Urinary bladder (tissue), 4 donors: ENCODE measurements around the gene MYO7A. TPM values are rescaled to one million over a fixed set of nuclear protein-coding genes. Genes with fewer than 3 reads are reported as not detected.

Source experiments
- DNase-seq: peaks from one replicate; pipeline ENCODE4 v3.0.0-alpha.2; 2015; ENCODE audit errors: extremely low spot score
- H3K27ac ChIP-seq: one replicate; pipeline ENCODE4 v1.5.1; 2013; ENCODE audit warnings: low read depth, mild to moderate bottlenecking, moderate library complexity
- H3K36me3 ChIP-seq: one replicate; pipeline ENCODE4 v1.6.1; 2013; ENCODE audit warnings: mild to moderate bottlenecking, moderate library complexity; ENCODE audit not compliant: insufficient read depth
- H3K4me1 ChIP-seq: one replicate; pipeline ENCODE4 v1.6.1; 2013; ENCODE audit warnings: mild to moderate bottlenecking, moderate library complexity; ENCODE audit not compliant: insufficient read depth
- H3K4me3 ChIP-seq: one replicate; pipeline ENCODE4 v1.5.1; 2013; ENCODE audit warnings: low read depth, low read length
- WGBS: extraction: QIAGEN DNeasy Blood & Tissue Kit; methylation state at CpG from one replicate; pipeline ENCODE4 v1.1.7; 2013; 5-methylcytosine and 5-hydroxymethylcytosine counted together
- polyA plus RNA-seq: library from polyadenylated mRNA; stranded (reverse); fragments of 200-250 nt; gene quantifications from one replicate; pipeline ENCODE4 v1.2.3, GENCODE V29; 2013
- total RNA-seq: library from RNA; depleted of rRNA; stranded (reverse); fragments of >200 nt; gene quantifications from one replicate; pipeline ENCODE4 v1.2.3, GENCODE V29; 2014
- donor health status: healthy with polysubstance abuse.
- donor health status: healthy.

The MYO7A gene
- total and polyA plus RNA-seq, 2 donors, result 4.2 to 4.7 TPM

GRCh38 chr11:77111946-77112345 lies 16.1 kb upstream of the MYO7A start:
- H3K27ac ChIP-seq, result no peak overlapping the region
- no peaks in the 10 kb centered on the region for H3K4me1 ChIP-seq
- no peaks in the 10 kb centered on the region for H3K36me3 ChIP-seq
- whole genome bisulfite sequencing, result 97% methylated on average over 6 of the region's 6 CpGs
- DNase-seq, result no peak
- no peak overlapping the region for H3K4me3 ChIP-seq

DNA sequence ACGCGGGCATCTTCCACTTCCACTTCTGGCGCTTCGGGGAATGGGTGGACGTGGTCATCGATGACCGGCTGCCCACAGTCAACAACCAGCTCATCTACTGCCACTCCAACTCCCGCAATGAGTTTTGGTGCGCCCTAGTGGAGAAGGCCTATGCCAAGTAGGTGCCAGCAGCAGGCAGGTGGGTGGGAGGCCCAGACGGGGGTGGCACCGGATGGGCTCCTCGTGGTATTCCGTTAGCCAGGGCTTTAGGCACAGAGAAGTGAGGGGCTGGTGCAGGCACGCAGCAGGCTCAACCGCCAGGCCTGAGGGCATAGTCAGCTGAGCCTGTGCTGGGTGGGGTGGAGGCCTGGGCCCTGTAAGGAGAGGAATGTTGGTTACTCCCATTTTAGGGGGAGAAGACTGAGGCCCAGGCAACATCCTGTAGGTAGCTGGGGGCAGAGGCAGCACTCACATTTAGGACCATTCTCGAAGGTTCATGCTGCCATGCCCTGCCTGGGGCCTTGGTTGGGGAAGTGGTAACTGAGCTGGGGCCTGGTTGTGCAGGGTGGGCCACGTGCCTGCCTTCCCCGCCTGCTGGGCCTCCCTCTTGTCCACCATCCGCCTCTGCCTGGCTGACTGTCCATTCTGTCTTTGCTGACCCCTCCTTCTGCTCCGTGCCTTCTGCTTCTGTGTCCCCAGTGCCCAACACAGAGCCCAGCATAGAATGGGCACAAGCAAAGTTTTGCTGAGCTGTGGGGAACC lies 15.2 kb upstream of the MYO7A start:
- no peaks in the 10 kb centered on the region for H3K4me1 ChIP-seq
- WGBS, result 96% methylated on average over 20 of the region's 20 CpGs
- no peak for DNase-seq
- H3K4me3 ChIP-seq, result no peak overlapping the region
- H3K27ac ChIP-seq, result no peak overlapping the region
- no peaks in the 10 kb centered on the region for H3K36me3 ChIP-seq

GRCh38 chr11:77113382-77114088 lies 14.5 kb upstream of the MYO7A start:
- H3K27ac ChIP-seq, result no peak overlapping the region
- H3K4me3 ChIP-seq, result no peak overlapping the region
- 74% methylated on average over 8 of the region's 8 CpGs for WGBS
- no peak for DNase-seq
- no peaks in the 10 kb centered on the region for H3K4me1 ChIP-seq
- no peaks in the 10 kb centered on the region for H3K36me3 ChIP-seq

GRCh38 chr11:77114089-77114463 lies 14.0 kb upstream of the MYO7A start:
- WGBS, result 97% methylated on average over 13 of the region's 13 CpGs
- no peak for DNase-seq

GRCh38 chr11:77115181-77115611 lies 12.8 kb upstream of the MYO7A start:
- H3K27ac ChIP-seq, result no peak overlapping the region
- no peak overlapping the region for H3K4me3 ChIP-seq
- DNase-seq, result no peak
- H3K4me1 ChIP-seq, result no peaks in the 10 kb centered on the region
- no peaks in the 10 kb centered on the region for H3K36me3 ChIP-seq
- WGBS, result 97% methylated on average over 16 of the region's 16 CpGs

More at GRCh38 chr11:77114089-77114463, 14.0 kb upstream of the MYO7A start:
- no peaks in the 10 kb centered on the region for H3K4me1 ChIP-seq
- H3K36me3 ChIP-seq, result no peaks in the 10 kb centered on the region
- no peak overlapping the region for H3K27ac ChIP-seq
- H3K4me3 ChIP-seq, result no peak overlapping the region

GRCh38 chr11:77115956-77116355 lies 12.1 kb upstream of the MYO7A start:
- Histone ChIP-seq H3K4me1 (no peaks in the 10 kb centered on the region), H3K36me3 (peaks cover 4% of the 10 kb centered on the region), H3K27ac (no peak overlapping the region), H3K4me3 (no peak overlapping the region)
- DNase-seq, result no peak
- WGBS, result 92% methylated on average over 15 of the region's 15 CpGs

- Histone ChIP-seq H3K36me3 (peaks cover 4% of the 10 kb centered on the region), H3K4me3 (no peak overlapping the region), H3K4me1 (no peaks in the 10 kb centered on the region), H3K27ac (no peak overlapping the region)
- WGBS, result 75% methylated on average over 7 of the region's 7 CpGs
- no peak for DNase-seq
Observed at GRCh38 chr11:77117492-77117891, 10.6 kb upstream of the MYO7A start.

DNA sequence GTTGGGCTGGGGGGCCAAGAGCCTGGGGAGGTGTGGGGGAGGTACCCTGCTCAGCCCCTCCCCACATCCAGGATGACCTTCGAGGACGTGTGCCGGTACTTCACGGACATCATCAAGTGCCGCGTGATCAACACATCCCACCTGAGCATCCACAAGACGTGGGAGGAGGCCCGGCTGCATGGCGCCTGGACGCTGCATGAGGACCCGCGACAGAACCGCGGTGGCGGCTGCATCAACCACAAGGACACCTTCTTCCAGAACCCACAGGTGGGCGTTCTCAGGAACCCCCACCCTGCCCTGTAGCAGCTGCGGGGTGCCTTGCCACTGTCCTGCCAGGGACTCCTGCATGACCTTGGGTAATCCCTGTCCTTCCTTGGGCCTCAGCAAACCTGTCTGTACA lies 10.0 kb upstream of the MYO7A start:
- DNase-seq, result no peak
- WGBS, result 94% methylated on average over 17 of the region's 17 CpGs
- peaks cover 4% of the 10 kb centered on the region for H3K36me3 ChIP-seq
- no peak overlapping the region for H3K4me3 ChIP-seq
- no peak overlapping the region for H3K27ac ChIP-seq
- H3K4me1 ChIP-seq, result no peaks in the 10 kb centered on the region

GRCh38 chr11:77118971-77119370 lies 9.1 kb upstream of the MYO7A start:
- Histone ChIP-seq H3K4me1 (no peaks in the 10 kb centered on the region), H3K4me3 (no peak overlapping the region), H3K27ac (no peak overlapping the region), H3K36me3 (peaks cover 4% of the 10 kb centered on the region)
- WGBS, result 90% methylated on average over 12 of the region's 12 CpGs
- no peak for DNase-seq

- Histone ChIP-seq H3K4me1 (no peaks in the 10 kb centered on the region), H3K36me3 (peaks cover 4% of the 10 kb centered on the region), H3K27ac (no peak overlapping the region), H3K4me3 (no peak overlapping the region)
- no peak for DNase-seq
- 93% methylated on average over 9 of the region's 9 CpGs for WGBS
Observed at GRCh38 chr11:77119531-77119936, 8.5 kb upstream of the MYO7A start.

DNA sequence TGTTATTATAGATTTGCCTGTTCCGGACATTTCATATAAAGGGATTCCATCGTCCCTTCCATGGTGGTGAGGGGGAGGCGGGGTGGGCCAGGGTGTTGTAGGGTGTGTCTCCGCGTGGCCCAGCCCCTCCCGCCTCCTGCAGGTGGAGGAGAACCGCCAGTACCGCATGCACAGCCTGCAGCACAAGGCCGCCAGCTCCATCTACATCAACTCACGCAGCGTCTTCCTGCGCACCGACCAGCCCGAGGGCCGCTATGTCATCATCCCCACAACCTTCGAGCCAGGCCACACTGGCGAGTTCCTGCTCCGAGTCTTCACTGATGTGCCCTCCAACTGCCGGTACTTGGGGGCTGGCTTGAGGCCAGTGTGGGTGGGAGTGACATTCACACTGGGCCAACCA lies 7.5 kb upstream of the MYO7A start:
- H3K4me1 ChIP-seq, result no peaks in the 10 kb centered on the region
- H3K36me3 ChIP-seq, result peaks cover 4% of the 10 kb centered on the region
- no peak overlapping the region for H3K27ac ChIP-seq
- WGBS, result 92% methylated on average over 19 of the region's 19 CpGs
- no peak overlapping the region for H3K4me3 ChIP-seq
- no peak for DNase-seq

- Histone ChIP-seq H3K27ac (no peak overlapping the region), H3K36me3 (peaks cover 4% of the 10 kb centered on the region), H3K4me1 (no peaks in the 10 kb centered on the region), H3K4me3 (no peak overlapping the region)
- no peak for DNase-seq
- 92% methylated on average over 10 of the region's 10 CpGs for WGBS
Observed at GRCh38 chr11:77121096-77121640, 6.9 kb upstream of the MYO7A start.

GRCh38 chr11:77121876-77122575 lies 6.0 kb upstream of the MYO7A start:
- H3K4me3 ChIP-seq, result no peak overlapping the region
- no peak overlapping the region for H3K27ac ChIP-seq
- H3K36me3 ChIP-seq, result peaks cover 4% of the 10 kb centered on the region
- 95% methylated on average over 8 of the region's 8 CpGs for WGBS
- DNase-seq, result no peak
- H3K4me1 ChIP-seq, result no peaks in the 10 kb centered on the region
